ENCODE results near the gene NFATC2. TPM values are rescaled to one million over a fixed set of nuclear protein-coding genes. Genes with fewer than 3 reads are reported as not detected.

NFATC2 gene
- total RNA-seq, 1 donor, result 0.36 TPM

DNA sequence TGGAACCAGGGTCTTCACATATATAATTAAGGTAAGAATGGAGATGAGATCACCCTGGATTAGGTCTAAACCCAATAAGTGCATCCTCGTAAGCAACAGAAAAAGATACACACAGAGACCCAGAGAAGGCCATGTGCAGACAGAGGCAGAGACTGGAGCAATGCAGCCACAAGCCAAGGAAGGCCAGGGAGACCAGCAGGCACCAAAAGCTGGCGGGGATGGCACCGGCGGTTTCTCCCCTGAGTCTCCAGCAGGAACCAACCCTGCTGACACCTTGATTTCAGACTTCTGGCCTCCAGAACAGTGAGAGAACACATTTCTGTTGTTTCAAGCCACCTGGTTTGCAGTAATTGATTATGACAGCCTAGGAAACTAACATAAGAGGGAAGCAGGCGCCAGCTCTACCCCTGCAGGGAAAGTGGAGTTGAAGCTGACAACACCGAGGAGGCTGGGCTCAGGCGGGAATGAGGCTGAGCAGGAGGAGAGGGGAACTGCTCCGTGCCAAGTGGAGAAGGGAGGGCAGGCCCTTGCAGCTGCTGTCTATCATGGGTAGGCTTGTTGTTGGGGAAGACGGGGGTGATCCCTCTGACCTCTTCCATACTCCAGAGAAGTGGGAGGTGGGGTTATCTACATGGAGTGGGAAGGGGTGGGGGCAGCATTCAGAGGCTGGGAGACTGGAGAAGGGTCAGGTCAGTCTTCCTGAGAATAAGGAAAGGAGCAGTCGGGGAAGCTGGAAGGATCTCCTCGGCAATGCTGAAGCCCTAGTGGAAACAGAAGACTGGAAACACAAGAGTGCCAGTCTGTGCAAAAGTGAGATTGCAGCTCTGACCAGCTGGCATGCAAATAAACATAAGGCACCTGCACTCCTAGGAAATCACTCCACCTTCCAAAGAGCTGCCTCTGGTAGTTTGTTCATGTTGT is 72.7 kb downstream of the NFATC2 start:
- H3K4me3 ChIP-seq (ENCODE audit: low read depth, low read length), result no peak overlapping the region
- TF ChIP-seq, protein P1, sequence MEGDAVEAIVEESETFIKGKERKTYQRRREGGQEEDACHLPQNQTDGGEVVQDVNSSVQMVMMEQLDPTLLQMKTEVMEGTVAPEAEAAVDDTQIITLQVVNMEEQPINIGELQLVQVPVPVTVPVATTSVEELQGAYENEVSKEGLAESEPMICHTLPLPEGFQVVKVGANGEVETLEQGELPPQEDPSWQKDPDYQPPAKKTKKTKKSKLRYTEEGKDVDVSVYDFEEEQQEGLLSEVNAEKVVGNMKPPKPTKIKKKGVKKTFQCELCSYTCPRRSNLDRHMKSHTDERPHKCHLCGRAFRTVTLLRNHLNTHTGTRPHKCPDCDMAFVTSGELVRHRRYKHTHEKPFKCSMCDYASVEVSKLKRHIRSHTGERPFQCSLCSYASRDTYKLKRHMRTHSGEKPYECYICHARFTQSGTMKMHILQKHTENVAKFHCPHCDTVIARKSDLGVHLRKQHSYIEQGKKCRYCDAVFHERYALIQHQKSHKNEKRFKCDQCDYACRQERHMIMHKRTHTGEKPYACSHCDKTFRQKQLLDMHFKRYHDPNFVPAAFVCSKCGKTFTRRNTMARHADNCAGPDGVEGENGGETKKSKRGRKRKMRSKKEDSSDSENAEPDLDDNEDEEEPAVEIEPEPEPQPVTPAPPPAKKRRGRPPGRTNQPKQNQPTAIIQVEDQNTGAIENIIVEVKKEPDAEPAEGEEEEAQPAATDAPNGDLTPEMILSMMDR (IDR thresholded peaks at IDR 0.05; ENCODE audit: insufficient read depth, low read length), result no peak
- no peak for DNase-seq (ENCODE audit: low read depth)

DNA sequence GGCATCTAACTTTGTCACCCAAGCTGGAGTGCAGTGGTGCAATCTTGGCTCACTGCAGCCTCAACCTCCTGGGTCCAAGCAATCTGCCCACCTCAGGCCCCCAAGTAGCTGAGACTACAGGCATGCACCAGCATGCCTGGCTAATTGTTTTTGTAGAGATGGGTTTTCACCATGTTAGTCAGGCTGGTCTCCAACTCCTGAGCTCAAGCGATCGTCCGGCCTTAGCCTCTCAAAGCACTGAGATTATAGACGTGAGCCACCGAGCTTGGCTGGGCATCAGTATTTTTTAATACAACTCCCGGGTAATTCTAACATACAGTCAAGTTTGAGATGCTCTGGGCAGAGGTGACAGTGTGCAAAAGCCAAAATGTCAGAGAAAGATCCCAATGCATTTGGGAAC is 73.5 kb downstream of the NFATC2 start:
- TF ChIP-seq, protein P1 (IDR thresholded peaks at IDR 0.05; ENCODE audit: insufficient read depth, low read length), result no peak
- DNase-seq (ENCODE audit: low read depth), result no peak
- H3K4me3 ChIP-seq (ENCODE audit: low read depth, low read length), result no peak overlapping the region

DNA sequence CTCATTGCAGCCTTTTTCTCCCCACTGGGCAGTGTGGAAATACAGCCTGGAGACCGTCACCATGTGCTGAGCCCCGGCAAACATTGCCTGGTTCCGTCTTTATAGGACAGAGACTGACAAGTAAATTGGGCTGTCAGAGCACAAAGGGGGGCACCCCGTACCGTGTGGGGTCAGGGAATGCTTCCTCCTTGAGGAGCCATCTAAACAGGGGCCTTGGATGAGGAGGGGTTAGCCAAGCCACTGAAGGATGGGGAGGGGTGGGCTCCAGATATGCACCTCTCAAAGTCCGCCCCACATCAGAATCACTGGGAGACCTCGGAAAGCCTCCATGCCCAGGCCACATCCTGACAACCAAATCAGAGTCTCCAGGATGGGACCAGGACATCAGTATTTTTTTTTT is 73.9 kb downstream of the NFATC2 start:
- DNase-seq (ENCODE audit: low read depth), result no peak
- TF ChIP-seq, protein P1 (IDR thresholded peaks at IDR 0.05; ENCODE audit: insufficient read depth, low read length), result no peak
- no peak overlapping the region for H3K4me3 ChIP-seq (ENCODE audit: low read depth, low read length)

DNA sequence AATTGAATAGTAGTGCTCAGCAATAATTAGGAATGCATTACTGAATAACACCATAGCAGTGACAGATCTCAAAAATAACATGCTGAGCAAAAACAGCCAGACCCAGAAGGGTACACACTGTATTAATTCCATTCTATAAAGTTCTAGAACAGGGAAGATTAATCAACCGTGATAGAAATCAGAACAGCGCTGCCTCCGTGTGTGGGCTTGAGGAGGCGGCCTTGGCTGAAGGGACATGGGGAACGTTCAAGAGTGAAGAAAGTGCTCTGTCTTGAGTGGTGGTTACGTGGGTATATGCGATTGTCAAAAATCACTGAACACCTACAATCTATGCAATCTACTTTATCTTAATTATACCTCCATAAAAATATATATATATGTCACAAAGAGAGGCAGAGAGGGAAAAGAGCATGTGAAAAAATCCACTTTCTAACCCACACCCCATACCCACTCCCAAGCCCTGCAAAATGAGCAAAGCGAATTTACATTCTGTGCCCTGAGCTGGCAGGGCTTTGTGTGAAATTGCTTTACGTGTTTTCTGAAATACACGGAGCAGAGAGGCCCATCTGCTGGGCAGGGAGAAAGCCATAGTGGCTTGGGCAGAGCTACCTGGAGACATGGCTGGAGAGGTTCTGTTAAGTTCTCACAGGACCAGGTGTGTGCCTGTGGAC is 74.4 kb downstream of the NFATC2 start:
- TF ChIP-seq, protein P1 (IDR thresholded peaks at IDR 0.05; ENCODE audit: insufficient read depth, low read length), result no peak
- no peak overlapping the region for H3K4me3 ChIP-seq (ENCODE audit: low read depth, low read length)
- DNase-seq (ENCODE audit: low read depth), result no peak

DNA sequence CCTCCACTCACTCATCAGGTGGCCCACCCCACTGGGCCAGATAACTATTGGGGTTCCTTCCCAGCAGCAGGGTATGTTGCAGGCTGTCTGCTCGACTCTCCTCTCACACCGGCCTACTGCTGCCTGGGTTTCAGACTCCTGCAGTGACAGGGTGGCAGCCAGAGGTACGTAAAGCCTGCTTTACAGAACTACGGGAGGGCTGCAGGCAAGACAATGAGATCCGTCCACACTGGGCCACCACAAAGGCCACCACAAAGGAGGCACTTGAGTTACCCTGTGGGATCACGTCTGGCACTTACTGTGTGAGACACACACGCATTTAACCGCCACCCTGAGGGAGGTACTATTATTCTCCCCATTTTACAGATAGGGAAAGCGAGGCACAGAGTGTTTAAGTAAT is 78.5 kb downstream of the NFATC2 start:
- TF ChIP-seq, protein P1 (IDR thresholded peaks at IDR 0.05; ENCODE audit: insufficient read depth, low read length), result no peak
- no peak overlapping the region for H3K4me3 ChIP-seq (ENCODE audit: low read depth, low read length)
- DNase-seq (ENCODE audit: low read depth), result no peak

DNA sequence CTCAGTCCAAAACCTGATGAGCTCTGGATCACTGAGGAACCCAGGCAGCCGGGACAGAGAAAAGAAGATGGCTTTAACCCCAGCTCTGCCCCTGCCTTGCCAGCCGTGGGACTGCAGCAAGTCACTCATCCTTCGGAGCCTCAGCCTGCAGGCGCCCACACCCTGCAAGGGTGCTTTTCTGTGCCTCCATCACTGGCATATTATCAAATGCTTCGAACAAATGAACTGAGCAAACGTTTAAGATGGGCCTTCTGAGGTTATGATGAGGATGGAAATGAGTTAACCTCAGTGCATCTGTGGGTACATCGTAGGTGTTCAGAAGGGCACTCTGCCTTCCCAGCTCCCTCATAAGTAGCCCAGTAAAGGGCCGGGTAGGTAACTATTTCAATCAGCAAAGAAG is 79.0 kb downstream of the NFATC2 start:
- DNase-seq (ENCODE audit: low read depth), result no peak
- TF ChIP-seq, protein P1 (IDR thresholded peaks at IDR 0.05; ENCODE audit: insufficient read depth, low read length), result no peak
- H3K4me3 ChIP-seq (ENCODE audit: low read depth, low read length), result no peak overlapping the region
